CD4-positive, CD25-positive, alpha-beta regulatory T cell (primary cell): ENCODE results near the gene SSX4B. TPM values are rescaled to one million over a fixed set of nuclear protein-coding genes. Genes with fewer than 3 reads are reported as not detected.
"Not testable (repeated sequence)": the region's sequence is repeated elsewhere in the genome, so short reads cannot be mapped to it uniquely, and the experiment has no call there.

Source experiments
- ATAC-seq, 2 donors: fragments of 150-1000 bp; cut with Tn5 transposase; one replicate each; pipeline ENCODE4 v1.10.0; 2021; ENCODE audit warnings: low read depth in 2 of 2, moderate number of reproducible peaks in 2 of 2, moderate library complexity in 1 of 2
- DNase-seq, 3 donors: peaks; one replicate each; pipeline versions ENCODE4 v3.0.0 to v3.0.0-alpha.2; 2012 to 2022; ENCODE audit warnings: mixed read lengths in 1 of 3
- H3K27ac ChIP-seq: one replicate; pipeline ENCODE4 v1.7.0; 2013; ENCODE audit warnings: mild to moderate bottlenecking, low read length; ENCODE audit not compliant: insufficient read depth, poor library complexity, severe bottlenecking
- H3K27me3 ChIP-seq: one replicate; pipeline ENCODE4 v1.7.0; 2013; ENCODE audit warnings: low read length; ENCODE audit not compliant: control insufficient read depth, insufficient read depth
- H3K36me3 ChIP-seq: one replicate; pipeline ENCODE4 v1.7.0; 2013; ENCODE audit warnings: mild to moderate bottlenecking, low read length, moderate library complexity; ENCODE audit not compliant: control insufficient read depth, insufficient read depth
- H3K4me1 ChIP-seq: 2 replicates; pipeline ENCODE4 v1.7.0; 2013; ENCODE audit warnings: mild to moderate bottlenecking, low read length; ENCODE audit not compliant: insufficient read depth, control insufficient read depth, poor library complexity, severe bottlenecking
- H3K4me3 ChIP-seq: one replicate; pipeline ENCODE4 v1.7.0; 2013; ENCODE audit warnings: low read depth, mild to moderate bottlenecking, low read length, moderate library complexity
- H3K9me3 ChIP-seq, 2 experiments: 1 replicate in 1 of 2; 2 replicates in 1 of 2; pipeline ENCODE4 v1.7.0; 2013; ENCODE audit warnings: low read length in 2 of 2, mild to moderate bottlenecking in 1 of 2, moderate library complexity in 1 of 2; ENCODE audit not compliant: control insufficient read depth in 2 of 2
- H3K27ac Mint-ChIP-seq, 3 donors: one replicate each; pipeline ENCODE4 v1.8.0; 2020 to 2022; ENCODE audit warnings: mild to moderate bottlenecking in 3 of 3, mixed read lengths in 3 of 3, moderate library complexity in 2 of 3
- H3K27me3 Mint-ChIP-seq: one replicate; pipeline ENCODE4 v1.8.0; 2022; ENCODE audit warnings: mild to moderate bottlenecking, mixed read lengths
- H3K36me3 Mint-ChIP-seq: one replicate; pipeline ENCODE4 v1.8.0; 2020; ENCODE audit warnings: mixed read lengths
- H3K4me1 Mint-ChIP-seq, 4 donors: one replicate each; pipeline ENCODE4 v1.8.0; 2020 to 2022; ENCODE audit warnings: mixed read lengths in 4 of 4, mild to moderate bottlenecking in 1 of 4
- H3K4me3 Mint-ChIP-seq, 4 donors: one replicate each; pipeline ENCODE4 v1.8.0; 2020 to 2022; ENCODE audit warnings: mild to moderate bottlenecking in 4 of 4, mixed read lengths in 4 of 4, moderate library complexity in 3 of 4
- H3K9me3 Mint-ChIP-seq, 7 donors: one replicate each; pipeline ENCODE4 v1.8.0; 2020 to 2022; ENCODE audit warnings: mixed read lengths in 7 of 7, mild to moderate bottlenecking in 3 of 7, moderate library complexity in 2 of 7
- polyA plus RNA-seq, 4 donors: library from polyadenylated mRNA; unstranded; fragments of 300-500 nt; fragmentation: Illumina TruSeq; gene quantifications; one replicate each; pipeline ENCODE4 v1.2.3, GENCODE V29; 2021
- total RNA-seq: library from RNA; stranded (reverse); gene quantifications from one replicate; pipeline ENCODE4 v1.2.3, GENCODE V29; 2022

Gene SSX4B
- total and polyA plus RNA-seq, 5 donors from 2014 or later = not detected

DNA sequence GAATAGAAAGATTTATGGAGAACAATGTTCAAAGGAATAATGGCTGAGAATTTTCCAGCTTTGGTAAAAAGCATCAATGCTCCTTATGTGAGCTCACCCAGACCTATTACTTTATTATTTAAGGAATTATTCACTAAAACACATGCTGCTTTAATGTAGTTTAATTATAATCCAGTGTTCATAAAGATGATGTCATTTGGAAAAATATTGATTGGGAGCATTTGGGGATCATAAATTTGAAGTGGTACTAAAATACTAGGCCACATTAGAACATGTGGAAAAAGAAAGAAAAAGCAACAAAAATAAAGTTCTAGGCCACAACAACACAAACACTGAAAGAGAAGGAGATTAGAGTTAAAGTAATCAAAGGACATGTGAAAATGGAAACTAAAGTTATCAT lies 38.3 kb upstream of the SSX4B start:
- Histone ChIP-seq H3K9me3 (no peaks in the 10 kb centered on the region), H3K4me3 (no peak overlapping the region), H3K36me3 (no peaks in the 10 kb centered on the region), H3K27ac (no peak overlapping the region), H3K4me1 (no peaks in the 10 kb centered on the region), H3K27me3 (no peaks in the 10 kb centered on the region)
- Mint-ChIP-seq H3K27ac (no peak overlapping the region), H3K36me3 (no peaks in the 10 kb centered on the region), H3K9me3 (peaks cover 0 to 1% (median 0%) of the 10 kb centered on the region in 7 donors), H3K27me3 (peaks cover 6% of the 10 kb centered on the region), H3K4me1 (no peaks in the 10 kb centered on the region), H3K4me3 (no peak overlapping the region)
- ATAC-seq = no peak
- DNase-seq = no peak

DNA sequence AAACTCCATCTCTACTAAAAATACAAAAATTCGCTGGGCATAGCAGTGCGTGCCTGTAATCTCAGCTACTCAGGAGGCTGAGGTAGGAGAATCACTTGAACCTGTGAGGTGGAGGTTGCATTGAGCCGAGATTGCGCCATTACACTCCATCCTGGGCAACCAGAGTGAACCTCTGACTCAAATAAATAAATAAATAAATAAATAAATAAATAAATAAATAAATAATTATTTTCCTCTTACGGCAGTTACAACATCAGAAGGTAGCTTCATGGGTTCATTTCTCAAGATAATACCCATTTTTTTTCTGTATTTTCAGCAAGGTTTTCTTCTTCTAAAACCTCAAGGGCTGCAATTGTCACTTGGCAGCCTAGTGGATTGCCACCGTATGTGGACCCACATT lies 35.4 kb upstream of the SSX4B start:
- DNase-seq, H3K27ac Mint-ChIP-seq, H3K36me3 Mint-ChIP-seq, H3K27me3 Mint-ChIP-seq, H3K4me3 ChIP-seq, H3K9me3 Mint-ChIP-seq, H3K4me3 Mint-ChIP-seq, H3K4me1 Mint-ChIP-seq, H3K4me1 ChIP-seq, ATAC-seq, H3K27ac ChIP-seq, H3K9me3 ChIP-seq, H3K36me3 ChIP-seq, H3K27me3 ChIP-seq: not testable (repeated sequence)

DNA sequence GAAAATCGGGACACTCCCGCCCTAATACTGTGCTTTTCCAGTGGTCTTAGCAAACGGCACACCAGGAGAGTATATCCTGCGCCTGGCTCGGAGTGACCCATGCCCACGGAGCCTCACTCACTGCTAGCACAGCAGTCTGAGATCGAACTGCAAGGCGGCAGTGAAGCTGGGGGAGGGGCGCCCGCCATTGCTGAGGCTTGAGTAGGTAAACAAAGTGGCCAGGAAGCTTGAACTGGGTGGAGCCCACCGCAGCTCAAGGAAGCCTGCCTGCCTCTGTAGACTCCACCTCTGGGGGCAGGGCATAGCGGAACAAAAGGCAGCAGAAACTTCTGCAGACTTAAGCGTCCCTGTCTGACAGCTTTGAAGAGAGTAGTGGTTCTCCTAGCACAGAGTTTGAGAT lies 22.0 kb upstream of the SSX4B start:
- Mint-ChIP-seq H3K4me1 (peaks cover 0 to 14% (median 0%) of the 10 kb centered on the region in 4 donors), H3K4me3 (peak overlapping the region in 1 of 4 donors; percentile 52), H3K9me3 (peaks cover 0 to 25% (median 4%) of the 10 kb centered on the region in 7 donors)
- H3K4me3 ChIP-seq, ATAC-seq, H3K27me3 ChIP-seq, H3K36me3 ChIP-seq, H3K9me3 ChIP-seq, H3K27ac Mint-ChIP-seq, H3K4me1 ChIP-seq, H3K27ac ChIP-seq, H3K36me3 Mint-ChIP-seq, H3K27me3 Mint-ChIP-seq: not testable (repeated sequence)
- DNase-seq = peak in 1 of 3 donors; percentile 21

DNA sequence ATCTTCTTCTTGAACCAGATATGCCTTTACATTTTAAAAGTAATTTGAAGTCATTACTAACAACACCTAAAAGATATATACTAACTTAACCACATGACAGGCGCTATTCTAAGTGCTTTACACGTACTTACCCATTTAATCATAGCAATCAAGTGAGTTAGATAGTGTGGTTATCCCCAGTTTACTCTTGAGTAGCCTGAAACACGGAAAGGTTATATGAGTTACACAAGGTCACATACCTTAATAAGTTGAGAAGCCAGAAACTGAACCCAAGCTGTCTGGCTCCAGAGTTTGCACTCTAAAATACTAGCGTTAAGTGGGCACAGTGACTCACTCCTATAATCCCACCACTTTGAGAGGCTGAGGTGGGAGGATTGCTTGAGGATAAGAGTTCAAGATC lies 18.4 kb upstream of the SSX4B start:
- H3K4me3 Mint-ChIP-seq, H3K36me3 Mint-ChIP-seq, H3K4me1 ChIP-seq, H3K27me3 ChIP-seq, H3K9me3 ChIP-seq, H3K27ac Mint-ChIP-seq, H3K4me3 ChIP-seq, H3K27me3 Mint-ChIP-seq, DNase-seq, ATAC-seq, H3K36me3 ChIP-seq, H3K27ac ChIP-seq: not testable (repeated sequence)
- peaks cover 2 to 14% (median 5%) of the 10 kb centered on the region in 4 donors for H3K4me1 Mint-ChIP-seq
- peaks cover 0 to 15% (median 0%) of the 10 kb centered on the region in 7 donors for H3K9me3 Mint-ChIP-seq

DNA sequence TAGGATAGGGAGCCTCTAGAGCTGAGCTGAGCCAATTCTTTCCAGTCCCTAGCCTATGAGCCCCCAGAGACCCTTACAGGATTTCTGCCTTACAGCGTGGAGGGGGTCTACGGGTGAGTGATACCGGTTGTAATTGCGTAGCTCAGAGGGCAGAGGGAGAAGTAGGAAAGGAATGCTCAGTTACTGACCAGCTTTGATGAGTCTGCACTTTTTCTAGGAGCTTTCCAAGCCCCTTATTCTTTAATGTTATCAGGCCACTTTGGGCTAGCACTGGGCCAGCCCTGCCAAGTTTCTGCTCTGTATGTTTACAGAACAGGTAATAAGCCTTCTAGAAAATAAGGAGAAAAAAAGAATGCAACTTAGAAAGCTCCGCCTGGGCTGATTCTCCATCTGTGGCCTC lies 17.8 kb upstream of the SSX4B start:
- not testable (repeated sequence) for H3K4me3 ChIP-seq, DNase-seq, H3K27ac Mint-ChIP-seq, H3K27me3 ChIP-seq, H3K36me3 Mint-ChIP-seq, H3K9me3 ChIP-seq, ATAC-seq, H3K27me3 Mint-ChIP-seq, H3K4me3 Mint-ChIP-seq, H3K36me3 ChIP-seq, H3K4me1 ChIP-seq, H3K27ac ChIP-seq, H3K9me3 Mint-ChIP-seq
- peaks cover 2 to 14% (median 5%) of the 10 kb centered on the region in 4 donors for H3K4me1 Mint-ChIP-seq

DNA sequence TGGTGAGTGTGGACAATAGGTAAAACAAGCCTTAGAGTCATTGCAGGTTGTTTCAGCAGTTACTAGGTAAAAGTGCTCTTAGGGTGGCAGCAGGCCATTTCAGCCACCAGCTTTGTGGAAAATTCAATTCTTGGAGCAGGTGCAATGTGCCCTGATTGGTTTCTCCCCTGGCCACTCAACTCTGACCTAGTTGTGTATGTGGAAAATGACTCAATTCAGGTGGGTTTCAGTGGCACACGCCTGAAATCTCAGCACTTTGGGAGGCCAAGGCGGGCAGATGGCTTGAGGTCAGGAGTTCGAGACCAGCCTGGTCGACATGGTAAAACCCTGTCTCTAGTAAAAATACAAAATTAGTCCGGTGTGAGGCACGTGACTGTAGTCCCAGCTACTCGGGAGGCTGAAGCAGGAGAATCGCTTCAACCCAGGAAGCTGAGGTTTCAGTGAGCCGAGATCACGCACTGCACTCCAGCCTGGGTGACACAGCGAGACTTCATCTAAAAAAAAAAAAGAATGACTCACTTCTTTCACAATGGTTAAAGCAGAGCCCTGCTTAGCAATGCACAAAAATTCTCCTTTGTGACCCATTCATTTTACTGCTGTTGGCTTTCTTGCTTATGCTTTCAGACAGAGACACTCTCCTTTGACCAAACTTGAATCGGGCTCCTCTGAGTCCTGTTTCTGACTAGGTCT lies 15.4 kb upstream of the SSX4B start:
- not testable (repeated sequence) for H3K27me3 Mint-ChIP-seq, H3K36me3 Mint-ChIP-seq, H3K4me1 ChIP-seq, H3K9me3 Mint-ChIP-seq, H3K9me3 ChIP-seq, H3K27ac ChIP-seq, H3K27me3 ChIP-seq, H3K4me1 Mint-ChIP-seq, H3K36me3 ChIP-seq, DNase-seq, H3K4me3 Mint-ChIP-seq, H3K27ac Mint-ChIP-seq, H3K4me3 ChIP-seq
- ATAC-seq = peak; percentile 40 to 67

DNA sequence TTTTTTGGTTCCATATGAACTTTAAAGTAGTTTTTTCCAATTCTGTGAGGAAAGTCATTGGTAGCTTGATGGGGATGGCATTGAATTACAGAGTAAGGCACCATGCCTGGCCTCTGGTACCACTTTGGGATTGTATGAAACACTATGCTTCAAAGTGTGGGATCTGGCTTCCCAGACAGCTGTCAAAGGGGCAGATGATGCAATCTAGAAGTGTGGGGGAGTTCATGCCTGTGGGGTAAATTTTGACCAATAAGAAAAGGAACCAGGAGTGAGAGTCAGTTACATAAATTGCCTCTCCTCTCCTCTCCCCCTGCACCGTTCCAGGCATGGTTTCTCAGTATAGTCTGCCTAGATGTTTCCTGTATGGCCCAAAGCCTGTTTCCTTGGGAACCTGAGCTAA lies 13.9 kb downstream of the SSX4B start:
- not testable (repeated sequence) for H3K36me3 ChIP-seq, DNase-seq, H3K4me3 ChIP-seq, H3K27ac ChIP-seq, H3K4me1 ChIP-seq, H3K27me3 Mint-ChIP-seq, H3K9me3 ChIP-seq, H3K9me3 Mint-ChIP-seq, ATAC-seq, H3K36me3 Mint-ChIP-seq, H3K27me3 ChIP-seq, H3K4me1 Mint-ChIP-seq, H3K4me3 Mint-ChIP-seq, H3K27ac Mint-ChIP-seq

DNA sequence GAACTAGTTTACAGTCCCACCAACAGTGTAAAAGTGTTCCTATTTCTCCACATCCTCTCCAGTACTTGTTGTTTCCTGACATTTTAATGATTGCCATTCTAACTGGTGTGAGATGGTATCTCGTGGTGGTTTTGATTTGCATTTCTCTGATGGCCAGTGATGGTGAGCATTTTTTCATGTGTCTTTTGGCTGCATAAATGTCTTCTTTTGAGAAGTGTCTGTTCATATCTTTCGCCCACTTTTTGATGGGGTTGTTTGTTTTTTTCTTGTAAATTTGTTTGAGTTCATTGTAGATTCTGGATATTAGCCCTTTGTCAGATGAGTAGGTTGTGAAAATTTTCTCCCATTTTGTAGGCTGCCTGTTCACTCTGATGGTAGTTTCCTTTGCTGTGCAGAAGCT lies 14.8 kb downstream of the SSX4B start:
- not testable (repeated sequence) for H3K4me3 Mint-ChIP-seq, H3K4me1 Mint-ChIP-seq, H3K27ac Mint-ChIP-seq, H3K27ac ChIP-seq, ATAC-seq, H3K4me3 ChIP-seq, H3K27me3 ChIP-seq, H3K36me3 Mint-ChIP-seq, DNase-seq, H3K27me3 Mint-ChIP-seq, H3K9me3 Mint-ChIP-seq, H3K9me3 ChIP-seq, H3K4me1 ChIP-seq, H3K36me3 ChIP-seq
